ENCODE data around the gene GOLGA6L10. TPM values are rescaled to one million over a fixed set of nuclear protein-coding genes. Genes with fewer than 3 reads are reported as not detected.
"Not testable (repeated sequence)": the region's sequence is repeated elsewhere in the genome, so short reads cannot be mapped to it uniquely, and the experiment has no call there.

The GOLGA6L10 gene
- total and polyA plus RNA-seq, 7 donors: 0.39 to 0.91 (median 0.66) TPM

GRCh38 chr15:82334554-82334932 is 14.7 kb downstream of the GOLGA6L10 start:
- H3K4me1 ChIP-seq; ATAC-seq; DNase-seq; H3K27ac ChIP-seq; H3K36me3 ChIP-seq (ENCODE audit: insufficient read depth in 1 of 2, low read depth in 1 of 2); H3K9me3 ChIP-seq; intact Hi-C loops (cut with DNase I); H3K4me3 ChIP-seq; H3K27me3 ChIP-seq (ENCODE audit: insufficient read depth in 3 of 3, low read length in 2 of 3): not testable (repeated sequence)
- 82 to 91% (median 89%) methylated on average over 7 of the region's 9 CpGs for WGBS, 3 donors

- H3K4me3 ChIP-seq: not testable (repeated sequence)
Measured at GRCh38 chr15:82333603-82334553, 15.4 kb downstream of the GOLGA6L10 start.

GRCh38 chr15:82332711-82333602 is 16.3 kb downstream of the GOLGA6L10 start:
- peak overlapping the region; percentile 30 for H3K27ac ChIP-seq
- H3K36me3 ChIP-seq (ENCODE audit: insufficient read depth in 1 of 2, low read depth in 1 of 2); H3K9me3 ChIP-seq; H3K27me3 ChIP-seq (ENCODE audit: insufficient read depth in 3 of 3, low read length in 2 of 3); intact Hi-C loops (cut with DNase I); H3K4me1 ChIP-seq; H3K4me3 ChIP-seq: not testable (repeated sequence)
- 23 to 33% (median 23%) methylated on average over 3 to 12 of the region's 13 CpGs for WGBS, 3 donors
- peak; percentile 97 to 99 (median 98) for ATAC-seq
- DNase-seq: peak; percentile 66 to 92

More at GRCh38 chr15:82333603-82334553, 15.4 kb downstream of the GOLGA6L10 start:
- H3K27me3 ChIP-seq (ENCODE audit: insufficient read depth in 3 of 3, low read length in 2 of 3); DNase-seq; H3K9me3 ChIP-seq; H3K36me3 ChIP-seq (ENCODE audit: insufficient read depth in 1 of 2, low read depth in 1 of 2); intact Hi-C loops (cut with DNase I); H3K4me1 ChIP-seq: not testable (repeated sequence)
- H3K27ac ChIP-seq: peak overlapping the region; percentile 23
- 61 to 66% (median 63%) methylated on average over 17 to 43 of the region's 43 CpGs for WGBS, 3 donors
- ATAC-seq: peak in 1 of 4 donors; percentile 1

- H3K9me3 ChIP-seq; H3K27me3 ChIP-seq (ENCODE audit: insufficient read depth in 3 of 3, low read length in 2 of 3); DNase-seq; H3K4me1 ChIP-seq; H3K27ac ChIP-seq; H3K36me3 ChIP-seq (ENCODE audit: insufficient read depth in 1 of 2, low read depth in 1 of 2); H3K4me3 ChIP-seq; ATAC-seq; intact Hi-C loops (cut with DNase I): not testable (repeated sequence)
- 50 to 87% methylated on average over 1 to 3 of the region's 3 CpGs; no CpG with 5 or more reads in 1 of the 3 donors for WGBS, 3 donors
Measured at GRCh38 chr15:82331576-82332304, 17.5 kb downstream of the GOLGA6L10 start.

GRCh38 chr15:82330921-82331320 is 18.4 kb downstream of the GOLGA6L10 start:
- WGBS, 3 donors: 66 to 96% (median 88%) methylated on average over 3 to 6 of the region's 11 CpGs
- intact Hi-C loops (cut with DNase I): not testable (repeated sequence)

GRCh38 chr15:82329039-82329438 is 20.2 kb downstream of the GOLGA6L10 start:
- H3K27me3 ChIP-seq (ENCODE audit: insufficient read depth in 3 of 3, low read length in 2 of 3); H3K4me1 ChIP-seq; H3K36me3 ChIP-seq (ENCODE audit: insufficient read depth in 1 of 2, low read depth in 1 of 2); ATAC-seq; H3K27ac ChIP-seq; H3K4me3 ChIP-seq; H3K9me3 ChIP-seq; DNase-seq; intact Hi-C loops (cut with DNase I): not testable (repeated sequence)
- WGBS, 3 donors: 30 to 69% (median 32%) methylated on average over 3 to 9 of the region's 13 CpGs

More at GRCh38 chr15:82330921-82331320, 18.4 kb downstream of the GOLGA6L10 start:
- ATAC-seq; H3K27ac ChIP-seq; H3K4me3 ChIP-seq; H3K9me3 ChIP-seq; H3K36me3 ChIP-seq (ENCODE audit: insufficient read depth in 1 of 2, low read depth in 1 of 2); H3K4me1 ChIP-seq; H3K27me3 ChIP-seq (ENCODE audit: insufficient read depth in 3 of 3, low read length in 2 of 3); DNase-seq: not testable (repeated sequence)

GRCh38 chr15:82327372-82327771 is 21.9 kb downstream of the GOLGA6L10 start:
- WGBS, 3 donors: 80 to 85% (median 81%) methylated on average over 6 to 8 of the region's 10 CpGs
- H3K27ac ChIP-seq; H3K27me3 ChIP-seq (ENCODE audit: insufficient read depth in 3 of 3, low read length in 2 of 3); H3K4me3 ChIP-seq; H3K36me3 ChIP-seq (ENCODE audit: insufficient read depth in 1 of 2, low read depth in 1 of 2); H3K9me3 ChIP-seq; H3K4me1 ChIP-seq; DNase-seq; intact Hi-C loops (cut with DNase I); ATAC-seq: not testable (repeated sequence)

- H3K9me3 ChIP-seq; H3K27me3 ChIP-seq (ENCODE audit: insufficient read depth in 3 of 3, low read length in 2 of 3); H3K4me1 ChIP-seq; intact Hi-C loops (cut with DNase I); ATAC-seq; DNase-seq; H3K4me3 ChIP-seq; H3K27ac ChIP-seq; H3K36me3 ChIP-seq (ENCODE audit: insufficient read depth in 1 of 2, low read depth in 1 of 2): not testable (repeated sequence)
- 82 to 90% (median 88%) methylated on average over 10 to 22 of the region's 23 CpGs for WGBS, 3 donors
Measured at GRCh38 chr15:82326896-82327295, 22.4 kb downstream of the GOLGA6L10 start.

GRCh38 chr15:82325646-82326045 is 23.6 kb downstream of the GOLGA6L10 start:
- WGBS, 3 donors: 94 to 95% (median 94%) methylated on average over 6 to 10 of the region's 10 CpGs
- H3K27me3 ChIP-seq (ENCODE audit: insufficient read depth in 3 of 3, low read length in 2 of 3); H3K4me3 ChIP-seq; H3K36me3 ChIP-seq (ENCODE audit: insufficient read depth in 1 of 2, low read depth in 1 of 2); H3K9me3 ChIP-seq; intact Hi-C loops (cut with DNase I); H3K27ac ChIP-seq; H3K4me1 ChIP-seq; ATAC-seq; DNase-seq: not testable (repeated sequence)

GRCh38 chr15:82324831-82325230 is 24.4 kb downstream of the GOLGA6L10 start:
- DNase-seq; H3K9me3 ChIP-seq; H3K4me1 ChIP-seq; intact Hi-C loops (cut with DNase I); H3K27ac ChIP-seq; H3K4me3 ChIP-seq; H3K36me3 ChIP-seq (ENCODE audit: insufficient read depth in 1 of 2, low read depth in 1 of 2); H3K27me3 ChIP-seq (ENCODE audit: insufficient read depth in 3 of 3, low read length in 2 of 3); ATAC-seq: not testable (repeated sequence)
- 63 to 77% (median 69%) methylated on average over 6 of the region's 6 CpGs for WGBS, 3 donors

Measured in psoas muscle (tissue), 8 donors.